ENCODE results near the gene SLC13A2. TPM values are rescaled to one million over a fixed set of nuclear protein-coding genes. Genes with fewer than 3 reads are reported as not detected.

SLC13A2 gene
- polyA plus RNA-seq, 4 donors = 40.5 to 320 (median 211) TPM

DNA sequence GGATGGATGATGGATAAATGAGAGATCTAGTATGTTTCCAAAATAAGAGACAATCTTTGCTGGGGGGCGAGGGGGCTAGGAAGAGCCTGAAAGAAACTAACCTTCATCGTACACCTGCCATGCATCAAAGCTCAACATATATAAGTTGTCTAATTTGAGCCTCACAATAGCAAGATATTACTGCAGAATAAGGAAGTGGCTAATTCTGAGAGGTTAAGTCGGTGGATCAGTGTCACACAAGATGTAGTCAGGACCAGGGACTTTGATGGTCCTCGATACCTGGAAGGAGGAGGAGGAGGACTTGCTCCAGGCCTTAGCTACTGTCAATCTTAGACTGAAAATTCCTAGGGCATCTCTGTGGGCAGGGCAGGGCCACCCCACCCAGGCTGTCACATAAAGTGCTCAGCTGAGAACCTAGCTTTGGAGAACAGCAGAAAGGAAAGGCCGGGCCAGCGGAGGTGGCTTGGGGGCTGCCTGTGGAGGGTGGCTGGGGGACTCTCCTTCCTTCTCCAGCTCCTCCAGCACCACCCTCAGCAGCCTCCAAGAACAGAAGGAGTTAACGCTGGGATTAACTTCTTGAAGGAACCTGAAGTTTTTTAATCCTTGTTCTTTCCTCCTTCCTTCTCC is 460 bp upstream of the SLC13A2 start:
- Histone ChIP-seq H3K27me3 (ENCODE audit: control insufficient read depth in 3 of 3, insufficient read depth in 3 of 3, low read length in 3 of 3) (no peaks in the 10 kb centered on the region), H3K36me3 (ENCODE audit: control insufficient read depth in 3 of 3, insufficient read depth in 2 of 3, low read depth in 1 of 3, low read length in 3 of 3) (no peaks in the 10 kb centered on the region), H3K4me1 (ENCODE audit: control insufficient read depth in 3 of 3, insufficient read depth in 2 of 3, low read depth in 1 of 3, low read length in 2 of 3) (peaks cover 0 to 70% (median 10%) of the 10 kb centered on the region in 3 donors), H3K9me3 (ENCODE audit: control insufficient read depth in 2 of 2, insufficient read depth in 1 of 2, low read depth in 1 of 2, low read length in 1 of 2) (no peaks in the 10 kb centered on the region), H3K27ac (ENCODE audit: low read depth in 1 of 3, low read length in 2 of 3) (peak overlapping the region; percentile 54 to 98 (median 84)), H3K4me3 (ENCODE audit: low read depth in 1 of 3, low read length in 3 of 3) (peak overlapping the region in 1 of 3 donors; percentile 10)
- 32 to 68% (median 53%) methylated on average over 7 of the region's 7 CpGs for WGBS, 3 donors
- FAIRE-seq = no peak
- DNase-seq = no peak

DNA sequence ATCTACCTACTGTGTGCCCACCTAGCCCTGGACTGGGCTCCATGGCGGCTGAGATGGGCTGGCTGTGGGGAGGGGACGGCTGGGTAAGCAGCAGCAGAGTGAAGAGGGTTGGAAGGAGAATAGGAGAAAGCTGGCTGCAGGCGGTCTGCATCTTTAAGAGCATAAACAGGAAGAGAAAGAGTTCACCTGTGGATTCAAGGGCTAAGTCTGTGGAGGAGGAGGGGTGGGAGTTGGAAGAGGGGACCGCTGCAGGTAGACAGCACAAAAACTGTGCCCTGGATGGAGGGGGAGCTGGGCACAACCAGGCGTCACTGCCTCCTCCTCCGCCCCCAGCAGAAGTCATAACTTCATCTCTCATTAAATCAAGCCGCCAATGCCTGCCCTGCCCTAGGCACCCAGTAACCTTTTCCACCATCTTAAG is 677 bp downstream of the SLC13A2 start:
- Histone ChIP-seq H3K4me3 (ENCODE audit: low read depth in 1 of 3, low read length in 3 of 3) (peak overlapping the region in 2 of 3 donors; percentile 25 to 79), H3K9me3 (ENCODE audit: control insufficient read depth in 2 of 2, insufficient read depth in 1 of 2, low read depth in 1 of 2, low read length in 1 of 2) (no peaks in the 10 kb centered on the region), H3K4me1 (ENCODE audit: control insufficient read depth in 3 of 3, insufficient read depth in 2 of 3, low read depth in 1 of 3, low read length in 2 of 3) (peaks cover 0 to 70% (median 8%) of the 10 kb centered on the region in 3 donors), H3K27ac (ENCODE audit: low read depth in 1 of 3, low read length in 2 of 3) (peak overlapping the region; percentile 54 to 98 (median 84)), H3K36me3 (ENCODE audit: control insufficient read depth in 3 of 3, insufficient read depth in 2 of 3, low read depth in 1 of 3, low read length in 3 of 3) (no peaks in the 10 kb centered on the region), H3K27me3 (ENCODE audit: control insufficient read depth in 3 of 3, insufficient read depth in 3 of 3, low read length in 3 of 3) (no peaks in the 10 kb centered on the region)
- 13 to 59% (median 58%) methylated on average over 6 to 7 of the region's 7 CpGs for WGBS, 3 donors
- FAIRE-seq (no peak), DNase-seq (peak in 1 of 2 donors; percentile 55)

DNA sequence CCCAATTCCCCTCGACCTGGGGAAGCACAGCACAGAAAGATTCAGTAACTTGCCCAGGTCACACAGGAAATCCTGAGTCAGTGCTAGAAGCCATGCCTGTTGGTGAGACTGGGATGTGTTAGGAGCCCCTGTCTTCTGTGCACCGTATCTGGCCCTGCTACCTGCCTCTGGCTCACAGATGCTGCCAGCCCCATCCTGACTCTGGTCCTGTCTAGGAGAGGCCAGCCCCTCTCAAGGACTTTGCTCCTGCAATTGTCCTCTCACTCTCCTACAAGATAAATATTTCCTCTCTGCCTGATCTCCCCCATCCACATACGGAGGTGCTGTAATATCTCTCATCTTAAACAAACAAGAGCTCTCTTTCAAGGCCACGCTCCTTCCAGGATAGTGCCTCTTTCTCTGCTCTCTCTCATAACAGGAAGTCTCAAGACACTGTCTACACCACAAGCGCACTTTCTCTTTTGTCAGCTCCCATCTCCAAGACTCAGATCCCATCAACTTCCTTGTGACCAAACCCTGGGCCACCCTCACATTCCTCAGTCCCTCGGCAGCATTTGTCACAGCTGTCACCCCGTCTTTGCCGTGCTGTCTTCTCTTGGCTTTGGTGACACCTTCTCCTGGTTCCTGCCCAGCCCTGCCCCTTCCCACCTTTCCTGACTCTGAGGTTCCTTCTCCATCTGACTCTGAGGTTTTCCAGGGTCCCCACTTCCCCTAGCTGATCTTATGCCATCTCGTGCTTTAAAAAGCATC is 1.9 kb downstream of the SLC13A2 start:
- 12 to 27% (median 26%) methylated on average over 9 of the region's 9 CpGs for WGBS, 3 donors
- H3K27ac ChIP-seq (ENCODE audit: low read depth in 1 of 3, low read length in 2 of 3) = peak overlapping the region; percentile 78 to 98 (median 84)
- peaks cover 0 to 67% (median 8%) of the 10 kb centered on the region in 3 donors for H3K4me1 ChIP-seq (ENCODE audit: control insufficient read depth in 3 of 3, insufficient read depth in 2 of 3, low read depth in 1 of 3, low read length in 2 of 3)

DNA sequence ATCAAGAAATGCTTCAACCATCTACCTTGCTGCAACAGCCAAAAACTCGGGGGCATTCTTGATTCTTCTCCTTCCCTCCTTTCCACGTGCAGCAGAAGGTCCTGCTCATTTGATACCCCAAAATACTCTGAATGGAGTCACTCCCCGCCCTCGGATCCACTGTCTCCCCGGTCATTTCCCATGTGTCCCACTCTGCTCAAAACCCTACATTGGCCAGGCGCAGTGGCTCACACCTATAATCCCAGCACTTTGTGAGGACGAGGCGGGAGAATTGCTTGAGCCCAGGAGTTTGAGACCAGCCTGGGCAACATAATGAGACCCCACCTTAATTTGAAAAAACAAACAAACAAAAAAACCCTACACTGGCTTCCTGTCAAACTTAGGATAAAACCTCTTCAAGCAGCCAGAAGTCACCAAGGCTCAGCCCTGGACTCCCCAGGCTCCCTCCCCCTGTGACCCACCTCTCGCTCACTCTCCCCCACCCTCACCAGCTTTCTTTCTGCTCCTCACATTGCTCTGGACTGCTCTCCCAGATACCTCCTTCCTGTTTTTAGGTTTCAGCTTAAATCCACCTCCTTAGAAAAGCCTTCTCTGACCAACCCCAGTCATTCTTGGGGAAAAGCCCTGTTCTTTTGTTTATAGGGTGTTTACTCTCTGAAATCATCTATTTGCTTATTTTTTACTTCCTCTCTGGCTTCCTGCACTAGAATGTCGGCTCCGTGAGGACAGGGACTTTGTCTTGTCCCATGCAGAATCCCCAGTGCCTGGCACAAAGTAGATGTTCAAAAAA is 2.8 kb downstream of the SLC13A2 start:
- peak overlapping the region; percentile 78 to 98 (median 84) for H3K27ac ChIP-seq (ENCODE audit: low read depth in 1 of 3, low read length in 2 of 3)
- 69 to 76% (median 73%) methylated on average over 11 of the region's 11 CpGs for WGBS, 3 donors
- no peaks in the 10 kb centered on the region for H3K36me3 ChIP-seq (ENCODE audit: control insufficient read depth in 3 of 3, insufficient read depth in 2 of 3, low read depth in 1 of 3, low read length in 3 of 3)

More for the DNA sequence above, 1.9 kb downstream of the SLC13A2 start:
- DNase-seq (peak; percentile 83), FAIRE-seq (no peak)
- no peaks in the 10 kb centered on the region for H3K9me3 ChIP-seq (ENCODE audit: control insufficient read depth in 2 of 2, insufficient read depth in 1 of 2, low read depth in 1 of 2, low read length in 1 of 2)
- H3K4me3 ChIP-seq (ENCODE audit: low read depth in 1 of 3, low read length in 3 of 3) = peak overlapping the region in 2 of 3 donors; percentile 7 to 79
- no peaks in the 10 kb centered on the region for H3K36me3 ChIP-seq (ENCODE audit: control insufficient read depth in 3 of 3, insufficient read depth in 2 of 3, low read depth in 1 of 3, low read length in 3 of 3)
- no peaks in the 10 kb centered on the region for H3K27me3 ChIP-seq (ENCODE audit: control insufficient read depth in 3 of 3, insufficient read depth in 3 of 3, low read length in 3 of 3)

DNA sequence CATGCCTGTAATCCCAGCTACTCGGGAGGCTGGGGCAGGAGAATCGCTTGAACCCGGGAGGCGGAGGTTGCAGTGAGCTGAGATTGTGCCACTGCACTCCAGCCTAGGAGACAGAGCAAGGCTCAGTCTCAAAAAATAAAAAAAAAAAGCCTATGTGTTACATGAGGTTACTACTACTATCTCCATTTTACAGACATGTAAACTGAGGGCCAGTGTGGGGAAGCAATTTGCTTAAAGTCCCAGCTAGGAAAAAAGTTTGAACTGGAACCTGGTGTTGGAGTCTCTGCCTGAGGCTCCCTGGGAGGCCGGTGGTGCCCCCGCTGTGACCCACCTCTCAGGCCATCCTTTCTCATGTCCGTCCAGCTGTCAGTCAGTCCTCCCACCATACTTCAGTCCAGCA is 4.5 kb downstream of the SLC13A2 start:
- H3K27me3 ChIP-seq (ENCODE audit: control insufficient read depth in 3 of 3, insufficient read depth in 3 of 3, low read length in 3 of 3) = no peaks in the 10 kb centered on the region
- DNase-seq (no peak), FAIRE-seq (no peak)
- H3K36me3 ChIP-seq (ENCODE audit: control insufficient read depth in 3 of 3, insufficient read depth in 2 of 3, low read depth in 1 of 3, low read length in 3 of 3) = no peaks in the 10 kb centered on the region
- peak overlapping the region in 1 of 3 donors; percentile 96 for H3K27ac ChIP-seq (ENCODE audit: low read depth in 1 of 3, low read length in 2 of 3)
- WGBS, 3 donors = 90 to 94% (median 93%) methylated on average over 7 of the region's 7 CpGs
- H3K4me3 ChIP-seq (ENCODE audit: low read depth in 1 of 3, low read length in 3 of 3) = peak overlapping the region in 1 of 3 donors; percentile 4
- H3K4me1 ChIP-seq (ENCODE audit: control insufficient read depth in 3 of 3, insufficient read depth in 2 of 3, low read depth in 1 of 3, low read length in 2 of 3) = peaks cover 0 to 63% (median 3%) of the 10 kb centered on the region in 3 donors
- no peaks in the 10 kb centered on the region for H3K9me3 ChIP-seq (ENCODE audit: control insufficient read depth in 2 of 2, insufficient read depth in 1 of 2, low read depth in 1 of 2, low read length in 1 of 2)

More for the DNA sequence above, 2.8 kb downstream of the SLC13A2 start:
- Histone ChIP-seq H3K27me3 (ENCODE audit: control insufficient read depth in 3 of 3, insufficient read depth in 3 of 3, low read length in 3 of 3) (no peaks in the 10 kb centered on the region), H3K9me3 (ENCODE audit: control insufficient read depth in 2 of 2, insufficient read depth in 1 of 2, low read depth in 1 of 2, low read length in 1 of 2) (no peaks in the 10 kb centered on the region), H3K4me1 (ENCODE audit: control insufficient read depth in 3 of 3, insufficient read depth in 2 of 3, low read depth in 1 of 3, low read length in 2 of 3) (peaks cover 3 to 66% (median 8%) of the 10 kb centered on the region in 3 donors), H3K4me3 (ENCODE audit: low read depth in 1 of 3, low read length in 3 of 3) (peak overlapping the region in 1 of 3 donors; percentile 79)
- DNase-seq (no peak), FAIRE-seq (no peak)

DNA sequence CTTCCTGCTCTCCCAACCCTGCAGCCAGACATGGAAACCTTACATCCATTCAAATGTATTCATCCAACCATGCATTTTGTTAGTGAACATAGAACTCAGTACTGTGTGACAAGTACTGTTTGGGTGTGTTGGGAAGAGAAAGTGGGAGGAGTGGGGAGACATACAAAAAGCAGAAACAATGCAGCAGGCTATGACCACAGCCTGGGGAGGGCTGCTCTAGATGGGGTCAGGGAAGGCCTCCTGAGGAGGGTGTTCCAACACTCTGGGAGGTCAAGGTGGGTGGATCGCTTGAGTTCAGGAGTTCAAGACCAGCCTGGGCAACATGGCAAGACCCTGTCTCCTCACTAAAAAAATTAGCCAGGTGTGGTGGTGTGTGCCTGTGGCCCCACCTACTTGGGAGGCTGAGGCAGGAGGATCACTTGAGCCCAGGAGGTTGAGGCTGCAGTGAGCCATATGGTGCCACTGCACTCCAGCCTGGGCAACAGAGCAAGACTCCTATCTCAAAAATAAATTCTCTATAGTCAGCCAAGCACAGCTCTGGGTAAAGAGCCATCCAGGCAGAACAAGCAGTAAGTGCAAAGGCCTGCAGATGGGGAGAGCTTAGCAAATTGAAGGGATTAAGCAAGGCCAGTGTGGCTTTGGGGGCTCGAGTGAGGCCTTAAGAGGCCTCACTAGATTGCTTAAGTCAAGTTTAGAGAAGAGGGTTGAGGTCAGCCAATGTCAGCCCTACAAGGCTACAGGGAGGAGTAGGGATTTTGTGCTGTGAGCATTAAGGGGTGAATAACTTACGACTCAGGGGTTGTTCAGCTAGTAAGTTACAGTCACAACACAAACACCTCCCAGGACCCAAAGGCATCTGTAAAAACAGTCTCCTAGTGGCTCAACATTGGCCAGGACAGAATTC is 5.5 kb downstream of the SLC13A2 start:
- Histone ChIP-seq H3K27ac (ENCODE audit: low read depth in 1 of 3, low read length in 2 of 3) (peak overlapping the region in 2 of 3 donors; percentile 23 to 96), H3K4me1 (ENCODE audit: control insufficient read depth in 3 of 3, insufficient read depth in 2 of 3, low read depth in 1 of 3, low read length in 2 of 3) (peaks cover 3 to 57% (median 4%) of the 10 kb centered on the region in 3 donors), H3K36me3 (ENCODE audit: control insufficient read depth in 3 of 3, insufficient read depth in 2 of 3, low read depth in 1 of 3, low read length in 3 of 3) (peaks cover 0 to 3% (median 0%) of the 10 kb centered on the region in 3 donors), H3K27me3 (ENCODE audit: control insufficient read depth in 3 of 3, insufficient read depth in 3 of 3, low read length in 3 of 3) (no peaks in the 10 kb centered on the region), H3K4me3 (ENCODE audit: low read depth in 1 of 3, low read length in 3 of 3) (peak overlapping the region in 1 of 3 donors; percentile 4), H3K9me3 (ENCODE audit: control insufficient read depth in 2 of 2, insufficient read depth in 1 of 2, low read depth in 1 of 2, low read length in 1 of 2) (no peaks in the 10 kb centered on the region)
- FAIRE-seq = no peak
- 70 to 80% (median 74%) methylated on average over 3 of the region's 3 CpGs for WGBS, 3 donors
- DNase-seq = no peak

DNA sequence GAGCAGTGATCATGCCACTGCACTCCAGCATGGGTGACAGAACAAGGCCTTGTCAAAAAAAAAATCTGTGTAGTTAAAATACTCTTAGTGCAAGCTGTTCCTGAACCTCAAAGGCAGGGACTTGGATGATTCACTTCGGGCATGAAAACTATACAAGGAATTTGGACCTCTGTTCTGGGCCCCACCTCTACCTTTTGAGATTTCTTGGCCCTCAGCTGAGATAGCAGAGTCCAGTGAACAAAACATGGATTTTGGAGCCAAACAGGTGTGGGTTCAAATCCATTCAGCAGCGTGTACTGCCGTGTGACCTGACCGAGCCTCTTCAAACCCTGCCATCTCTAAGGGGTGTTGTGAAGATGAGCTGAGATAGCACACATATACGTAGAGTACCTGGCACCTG is 6.8 kb downstream of the SLC13A2 start:
- DNase-seq = peak; percentile 54 to 97
- Histone ChIP-seq H3K9me3 (ENCODE audit: control insufficient read depth in 2 of 2, insufficient read depth in 1 of 2, low read depth in 1 of 2, low read length in 1 of 2) (no peaks in the 10 kb centered on the region), H3K27me3 (ENCODE audit: control insufficient read depth in 3 of 3, insufficient read depth in 3 of 3, low read length in 3 of 3) (no peaks in the 10 kb centered on the region), H3K27ac (ENCODE audit: low read depth in 1 of 3, low read length in 2 of 3) (peak overlapping the region; percentile 66 to 96 (median 91)), H3K36me3 (ENCODE audit: control insufficient read depth in 3 of 3, insufficient read depth in 2 of 3, low read depth in 1 of 3, low read length in 3 of 3) (peaks cover 0 to 6% (median 3%) of the 10 kb centered on the region in 3 donors), H3K4me1 (ENCODE audit: control insufficient read depth in 3 of 3, insufficient read depth in 2 of 3, low read depth in 1 of 3, low read length in 2 of 3) (peaks cover 3 to 50% (median 7%) of the 10 kb centered on the region in 3 donors), H3K4me3 (ENCODE audit: low read depth in 1 of 3, low read length in 3 of 3) (peak overlapping the region in 1 of 3 donors; percentile 4)
- FAIRE-seq = no peak
- WGBS, 3 donors = 19 to 64% (median 41%) methylated on average over 5 of the region's 5 CpGs

Measured in small intestine (tissue), 7 donors.